Measurements from ENCODE around the gene SSX2.
"Not testable (repeated sequence)": the region's sequence is repeated elsewhere in the genome, so short reads cannot be mapped to it uniquely, and the experiment has no call there.

SSX2 gene

DNA sequence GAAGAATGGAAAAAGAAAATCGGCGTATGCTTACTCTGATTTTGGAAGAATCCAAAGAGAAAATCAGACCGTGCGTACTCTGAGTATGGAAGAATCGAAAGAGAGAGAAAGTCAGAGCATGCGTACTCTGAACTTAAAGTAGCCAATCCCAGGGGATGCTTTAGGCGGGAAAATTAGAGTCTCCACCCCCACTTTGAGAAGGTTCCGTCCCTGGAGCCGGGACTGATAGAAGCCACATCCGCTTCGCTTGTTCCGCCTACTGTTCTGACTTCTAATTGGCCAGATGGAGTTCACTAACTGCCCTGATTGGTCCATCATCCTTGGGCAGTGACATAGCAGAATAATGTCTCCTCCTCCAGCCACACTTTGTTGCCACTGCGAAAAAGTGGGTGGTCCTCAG, at the start of gene SSX2:
Gene SSX2 (minus strand): TSS at position 101 of the 400 bp plus-strand sequence. CDS start 1,429 bp downstream, outside the sequence.
- DNase-seq (ENCODE audit: low read depth in 2 of 2), result not testable (repeated sequence)

DNA sequence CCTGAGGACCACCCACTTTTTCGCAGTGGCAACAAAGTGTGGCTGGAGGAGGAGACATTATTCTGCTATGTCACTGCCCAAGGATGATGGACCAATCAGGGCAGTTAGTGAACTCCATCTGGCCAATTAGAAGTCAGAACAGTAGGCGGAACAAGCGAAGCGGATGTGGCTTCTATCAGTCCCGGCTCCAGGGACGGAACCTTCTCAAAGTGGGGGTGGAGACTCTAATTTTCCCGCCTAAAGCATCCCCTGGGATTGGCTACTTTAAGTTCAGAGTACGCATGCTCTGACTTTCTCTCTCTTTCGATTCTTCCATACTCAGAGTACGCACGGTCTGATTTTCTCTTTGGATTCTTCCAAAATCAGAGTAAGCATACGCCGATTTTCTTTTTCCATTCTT, 44.0 kb upstream of the SSX2 start, which contains the start of gene SSX2B:
Gene SSX2B (plus strand): TSS at position 301 of the 400 bp plus-strand sequence. CDS start 1,429 bp downstream, outside the sequence.
- DNase-seq (ENCODE audit: low read depth in 2 of 2), result not testable (repeated sequence)

- DNase-seq (ENCODE audit: low read depth in 2 of 2), result not testable (repeated sequence)
These were observed 14.9 kb downstream of the SSX2 start for GRCh38 chrX:52692034-52692433.

DNA sequence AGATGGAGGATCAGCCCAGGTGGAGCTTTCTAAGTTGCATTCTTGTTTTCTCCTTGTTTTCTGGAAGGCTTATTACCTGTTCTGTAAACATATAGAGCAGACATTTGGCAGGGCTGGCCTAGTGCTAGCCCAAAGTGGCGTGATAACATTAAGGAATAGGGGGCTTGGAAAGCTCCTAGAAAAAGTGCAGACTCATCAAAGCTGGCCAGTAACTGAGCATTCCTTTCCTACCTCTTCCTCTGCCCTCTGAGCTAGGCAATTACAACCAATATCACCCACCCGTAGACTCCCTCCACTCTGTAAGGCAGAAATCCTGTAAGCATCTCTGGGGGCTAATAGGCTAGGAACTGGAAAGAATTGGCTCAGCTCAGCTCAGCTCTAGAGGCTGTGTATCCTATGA, 44.8 kb downstream of the SSX2 start:
- not testable (repeated sequence) for DNase-seq (ENCODE audit: low read depth in 2 of 2)

- DNase-seq (ENCODE audit: low read depth in 2 of 2), result not testable (repeated sequence)
These were observed 51.5 kb downstream of the SSX2 start for GRCh38 chrX:52655475-52655874.

GRCh38 chrX:52654800-52655199, 52.2 kb downstream of the SSX2 start, which contains the start of gene SSX7:
SSX7 (minus strand) TSS chrX:52654900; CDS start chrX:52653472, 1,428 bp downstream.
- not testable (repeated sequence) for DNase-seq (ENCODE audit: low read depth in 2 of 2)

DNA sequence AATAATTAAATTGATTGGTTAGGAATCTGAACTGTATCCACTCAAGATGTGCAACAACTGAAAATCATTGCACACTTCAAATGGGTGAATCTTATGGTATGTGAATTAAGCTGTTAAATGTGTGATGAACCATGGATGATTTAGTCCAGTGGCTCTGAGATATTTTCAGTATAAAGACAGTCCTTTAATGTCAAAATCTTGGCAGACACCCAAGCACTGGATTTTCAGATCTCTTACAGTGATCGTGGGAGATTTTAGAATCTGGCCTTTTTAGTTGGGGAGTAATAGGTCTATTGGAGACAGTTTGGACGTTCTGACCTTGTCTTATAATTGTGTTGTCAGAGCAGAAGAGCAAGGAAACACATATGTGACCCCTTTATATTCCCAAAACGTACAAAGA, 56.3 kb downstream of the SSX2 start:
- DNase-seq (ENCODE audit: low read depth in 2 of 2), result not testable (repeated sequence)

GRCh38 chrX:52648956-52649355, 58.0 kb downstream of the SSX2 start:
- not testable (repeated sequence) for DNase-seq (ENCODE audit: low read depth in 2 of 2)

Measured in fibroblast of skin of left biceps (primary cell).